Memory B cell (primary cell): ENCODE measurements around the gene LRRC53.

Experiments used
- ATAC-seq: fragments of 150-1000 bp; cut with Tn5 transposase; 2 replicates; pipeline ENCODE4 v1.10.0; 2021; ENCODE audit warnings: low read depth, mild to moderate bottlenecking, moderate library complexity
- DNase-seq, 2 donors: peaks; one replicate each; pipeline ENCODE4 v3.0.0; 2022; ENCODE audit warnings: low spot score in 2 of 2
- H3K27ac Mint-ChIP-seq: one replicate; pipeline ENCODE4 v1.8.0; 2022; ENCODE audit warnings: mild to moderate bottlenecking, moderate library complexity, mixed read lengths
- H3K27me3 Mint-ChIP-seq: one replicate; pipeline ENCODE4 v1.8.0; 2022; ENCODE audit warnings: mixed read lengths
- H3K36me3 Mint-ChIP-seq: one replicate; pipeline ENCODE4 v1.8.0; 2022; ENCODE audit warnings: mild to moderate bottlenecking, mixed read lengths
- H3K4me1 Mint-ChIP-seq: one replicate; pipeline ENCODE4 v1.8.0; 2022; ENCODE audit warnings: mixed read lengths
- H3K4me3 Mint-ChIP-seq: one replicate; pipeline ENCODE4 v1.8.0; 2022; ENCODE audit warnings: mild to moderate bottlenecking, moderate library complexity, mixed read lengths
- H3K9me3 Mint-ChIP-seq: one replicate; pipeline ENCODE4 v1.8.0; 2022; ENCODE audit warnings: mixed read lengths

The LRRC53 gene

GRCh38 chr1:74436078-74436477 lies 76.3 kb downstream of the LRRC53 start:
- Mint-ChIP-seq H3K27me3 (no peaks in the 10 kb centered on the region), H3K36me3 (no peaks in the 10 kb centered on the region), H3K4me1 (peaks cover 3% of the 10 kb centered on the region), H3K4me3 (no peak overlapping the region), H3K27ac (no peak overlapping the region), H3K9me3 (no peaks in the 10 kb centered on the region)
- DNase-seq: no peak
- no peak for ATAC-seq

- DNase-seq: no peak
- Mint-ChIP-seq H3K36me3 (no peaks in the 10 kb centered on the region), H3K9me3 (no peaks in the 10 kb centered on the region), H3K4me1 (peaks cover 3% of the 10 kb centered on the region), H3K27ac (no peak overlapping the region), H3K27me3 (peaks cover 2% of the 10 kb centered on the region), H3K4me3 (no peak overlapping the region)
- ATAC-seq: no peak
Measured at GRCh38 chr1:74434321-74434720, 78.1 kb downstream of the LRRC53 start.

- no peak for DNase-seq
- no peaks in the 10 kb centered on the region for H3K36me3 Mint-ChIP-seq
- no peak for ATAC-seq
- H3K9me3 Mint-ChIP-seq: no peaks in the 10 kb centered on the region
- H3K27ac Mint-ChIP-seq: no peak overlapping the region
- peaks cover 3% of the 10 kb centered on the region for H3K4me1 Mint-ChIP-seq
- H3K4me3 Mint-ChIP-seq: no peak overlapping the region
- peaks cover 2% of the 10 kb centered on the region for H3K27me3 Mint-ChIP-seq
Measured at GRCh38 chr1:74432325-74432724, 80.1 kb downstream of the LRRC53 start.

- DNase-seq (no peak), ATAC-seq (no peak)
- Mint-ChIP-seq H3K27ac (no peak overlapping the region), H3K4me1 (no peaks in the 10 kb centered on the region), H3K36me3 (no peaks in the 10 kb centered on the region), H3K9me3 (no peaks in the 10 kb centered on the region), H3K4me3 (no peak overlapping the region), H3K27me3 (peaks cover 2% of the 10 kb centered on the region)
Measured at GRCh38 chr1:74431531-74431930, 80.9 kb downstream of the LRRC53 start.

- no peaks in the 10 kb centered on the region for H3K4me1 Mint-ChIP-seq
- no peak overlapping the region for H3K4me3 Mint-ChIP-seq
- no peaks in the 10 kb centered on the region for H3K36me3 Mint-ChIP-seq
- H3K9me3 Mint-ChIP-seq: no peaks in the 10 kb centered on the region
- DNase-seq: no peak
- no peak for ATAC-seq
- peaks cover 2% of the 10 kb centered on the region for H3K27me3 Mint-ChIP-seq
- no peak overlapping the region for H3K27ac Mint-ChIP-seq
Measured at GRCh38 chr1:74430342-74430934, 82.0 kb downstream of the LRRC53 start.

- Mint-ChIP-seq H3K36me3 (no peaks in the 10 kb centered on the region), H3K27me3 (peaks cover 2% of the 10 kb centered on the region), H3K27ac (no peak overlapping the region), H3K4me3 (no peak overlapping the region), H3K9me3 (no peaks in the 10 kb centered on the region), H3K4me1 (no peaks in the 10 kb centered on the region)
- DNase-seq (no peak), ATAC-seq (no peak)
Measured at GRCh38 chr1:74429580-74429979, 82.8 kb downstream of the LRRC53 start.

- Mint-ChIP-seq H3K36me3 (no peaks in the 10 kb centered on the region), H3K4me1 (no peaks in the 10 kb centered on the region), H3K27ac (no peak overlapping the region), H3K4me3 (no peak overlapping the region), H3K27me3 (peaks cover 2% of the 10 kb centered on the region), H3K9me3 (no peaks in the 10 kb centered on the region)
- DNase-seq (no peak), ATAC-seq (no peak)
Measured at GRCh38 chr1:74427681-74428080, 84.7 kb downstream of the LRRC53 start.

- no peak for DNase-seq
- Mint-ChIP-seq H3K9me3 (no peaks in the 10 kb centered on the region), H3K36me3 (no peaks in the 10 kb centered on the region), H3K27ac (no peak overlapping the region), H3K4me1 (no peaks in the 10 kb centered on the region), H3K4me3 (no peak overlapping the region), H3K27me3 (peaks cover 2% of the 10 kb centered on the region)
- no peak for ATAC-seq
Measured at GRCh38 chr1:74426208-74426937, 86.0 kb downstream of the LRRC53 start.

GRCh38 chr1:74425676-74426075 lies 86.7 kb downstream of the LRRC53 start:
- no peaks in the 10 kb centered on the region for H3K36me3 Mint-ChIP-seq
- peaks cover 2% of the 10 kb centered on the region for H3K27me3 Mint-ChIP-seq
- H3K9me3 Mint-ChIP-seq: no peaks in the 10 kb centered on the region
- H3K4me3 Mint-ChIP-seq: no peak overlapping the region
- DNase-seq (no peak), ATAC-seq (no peak)
- no peak overlapping the region for H3K27ac Mint-ChIP-seq
- no peaks in the 10 kb centered on the region for H3K4me1 Mint-ChIP-seq

- H3K27ac Mint-ChIP-seq: no peak overlapping the region
- ATAC-seq (no peak), DNase-seq (no peak)
- no peak overlapping the region for H3K4me3 Mint-ChIP-seq
- H3K27me3 Mint-ChIP-seq: peaks cover 1% of the 10 kb centered on the region
- no peaks in the 10 kb centered on the region for H3K9me3 Mint-ChIP-seq
- no peaks in the 10 kb centered on the region for H3K4me1 Mint-ChIP-seq
- no peaks in the 10 kb centered on the region for H3K36me3 Mint-ChIP-seq
Measured at GRCh38 chr1:74423471-74423870, 88.9 kb downstream of the LRRC53 start.

- H3K27me3 Mint-ChIP-seq: peaks cover 1% of the 10 kb centered on the region
- ATAC-seq (no peak), DNase-seq (no peak)
- no peaks in the 10 kb centered on the region for H3K4me1 Mint-ChIP-seq
- H3K4me3 Mint-ChIP-seq: no peak overlapping the region
- H3K9me3 Mint-ChIP-seq: no peaks in the 10 kb centered on the region
- H3K27ac Mint-ChIP-seq: no peak overlapping the region
- no peaks in the 10 kb centered on the region for H3K36me3 Mint-ChIP-seq
Measured at GRCh38 chr1:74422421-74423292, 89.8 kb downstream of the LRRC53 start.

GRCh38 chr1:74420467-74420866 lies 91.9 kb downstream of the LRRC53 start:
- Mint-ChIP-seq H3K36me3 (no peaks in the 10 kb centered on the region), H3K27me3 (peaks cover 6% of the 10 kb centered on the region), H3K4me1 (no peaks in the 10 kb centered on the region), H3K4me3 (no peak overlapping the region), H3K27ac (no peak overlapping the region), H3K9me3 (no peaks in the 10 kb centered on the region)
- ATAC-seq (no peak), DNase-seq (no peak)
